VCaP (cell line): Measurements from ENCODE around the gene FGFRL1.

Experiments
- H3K27ac ChIP-seq: fragments of 450-650 bp; 2 replicates; pipeline ENCODE4 v1.5.1; 2017
- CTCF ChIP-seq: fragments of 450-650 bp; conservative IDR thresholded peaks from 2 replicates; pipeline ENCODE4 v1.5.1; 2017; ENCODE audit warnings: mild to moderate bottlenecking, moderate library complexity

FGFRL1 gene

GRCh38 chr4:1058997-1059665 lies 47.7 kb downstream of the FGFRL1 start:
- no peak overlapping the region for H3K27ac ChIP-seq
- no peak for TF ChIP-seq CTCF

- H3K27ac ChIP-seq = no peak overlapping the region
- TF ChIP-seq CTCF = no peak
Observed at GRCh38 chr4:1060121-1060520, 48.7 kb downstream of the FGFRL1 start.

GRCh38 chr4:1060621-1061020 lies 49.2 kb downstream of the FGFRL1 start:
- TF ChIP-seq CTCF = no peak

GRCh38 chr4:1061056-1061700 lies 49.8 kb downstream of the FGFRL1 start:
- TF ChIP-seq CTCF = no peak
- no peak overlapping the region for H3K27ac ChIP-seq

More at GRCh38 chr4:1060621-1061020, 49.2 kb downstream of the FGFRL1 start:
- H3K27ac ChIP-seq = no peak overlapping the region

- TF ChIP-seq CTCF = no peak
- H3K27ac ChIP-seq = no peak overlapping the region
Observed at GRCh38 chr4:1061760-1062159, 50.3 kb downstream of the FGFRL1 start.

GRCh38 chr4:1062419-1062818 lies 51.0 kb downstream of the FGFRL1 start:
- no peak for TF ChIP-seq CTCF
- H3K27ac ChIP-seq = no peak overlapping the region

- TF ChIP-seq CTCF = no peak
- no peak overlapping the region for H3K27ac ChIP-seq
Observed at GRCh38 chr4:1065732-1066131, 54.3 kb downstream of the FGFRL1 start.
